ACHN (cell line): Measurements from ENCODE around the gene KLRC4.
"Not testable (repeated sequence)": the region's sequence is repeated elsewhere in the genome, so short reads cannot be mapped to it uniquely, and the experiment has no call there.

Source experiments
- DNase-seq: peaks from one replicate; pipeline ENCODE4 v3.0.0-alpha.2; 2015
- in situ Hi-C: cut with HindIII; loops from 2 replicates; pipeline ENCODE4 v1.10.0; 2017; ENCODE audit warnings: low sequenced_read_pairs, low pct_ligation_motif_present, low pct_unique_long_range_greater_than_20kb

KLRC4 gene

GRCh38 chr12:10405294-10405693, 4.3 kb downstream of the KLRC4 start:
- in situ Hi-C loops, result no loop called here
- no peak for DNase-seq

- no peak for DNase-seq
- in situ Hi-C loops, result no loop called here
Observed at GRCh38 chr12:10404798-10405197, 4.8 kb downstream of the KLRC4 start.

- no peak for DNase-seq
- in situ Hi-C loops, result no loop called here
Observed at GRCh38 chr12:10400829-10401228, 8.7 kb downstream of the KLRC4 start.

GRCh38 chr12:10398168-10398567, 11.4 kb downstream of the KLRC4 start:
- no peak for DNase-seq
- in situ Hi-C loops, result no loop called here

GRCh38 chr12:10397296-10397695, 12.3 kb downstream of the KLRC4 start:
- in situ Hi-C loops, result no loop called here
- DNase-seq, result no peak

- in situ Hi-C loops, DNase-seq: not testable (repeated sequence)
Observed at GRCh38 chr12:10396176-10396575, 13.4 kb downstream of the KLRC4 start.

GRCh38 chr12:10395390-10395998, 14.1 kb downstream of the KLRC4 start:
- in situ Hi-C loops, result no loop called here
- no peak for DNase-seq

GRCh38 chr12:10394531-10395152, 14.9 kb downstream of the KLRC4 start:
- in situ Hi-C loops, DNase-seq: not testable (repeated sequence)

GRCh38 chr12:10393291-10393690, 16.3 kb downstream of the KLRC4 start:
- no peak for DNase-seq
- in situ Hi-C loops, result no loop called here

- in situ Hi-C loops, result no loop called here
- DNase-seq, result peak; percentile 82
Observed at GRCh38 chr12:10392394-10392930, 17.1 kb downstream of the KLRC4 start.

- DNase-seq, in situ Hi-C loops: not testable (repeated sequence)
Observed at GRCh38 chr12:10390991-10391390, 18.6 kb downstream of the KLRC4 start.

- in situ Hi-C loops, result no loop called here
- no peak for DNase-seq
Observed at GRCh38 chr12:10389904-10390303, 19.7 kb downstream of the KLRC4 start, which contains the start of gene KLRK1. KLRK1 (minus strand) TSS chr12:10390041; CDS start chr12:10388810, 1,231 bp downstream.

- in situ Hi-C loops, result no loop called here
Observed at GRCh38 chr12:10388624-10389413, 20.7 kb downstream of the KLRC4 start.

GRCh38 chr12:10387498-10387897, 22.1 kb downstream of the KLRC4 start:
- in situ Hi-C loops, DNase-seq: not testable (repeated sequence)

More at GRCh38 chr12:10388624-10389413, 20.7 kb downstream of the KLRC4 start:
- no peak for DNase-seq

- in situ Hi-C loops, result no loop called here
- no peak for DNase-seq
Observed at GRCh38 chr12:10386857-10387256, 22.7 kb downstream of the KLRC4 start.

GRCh38 chr12:10385166-10385613, 24.4 kb downstream of the KLRC4 start:
- in situ Hi-C loops, result no loop called here
- peak; percentile 15 for DNase-seq

GRCh38 chr12:10384191-10384590, 25.4 kb downstream of the KLRC4 start:
- in situ Hi-C loops, result no loop called here
- DNase-seq, result no peak

GRCh38 chr12:10381928-10382628, 27.5 kb downstream of the KLRC4 start:
- in situ Hi-C loops, result no loop called here

GRCh38 chr12:10378737-10379136, 30.8 kb downstream of the KLRC4 start:
- DNase-seq, in situ Hi-C loops: not testable (repeated sequence)

More at GRCh38 chr12:10381928-10382628, 27.5 kb downstream of the KLRC4 start:
- no peak for DNase-seq
